GM10847 (cell line): Measurements from ENCODE around the gene ABHD4.

Experiments
- POLR2A ChIP-seq: IDR thresholded peaks from 2 replicates; pipeline ENCODE4 v1.6.1; 2011; ENCODE audit not compliant: insufficient read length; ENCODE audit errors: extremely low read depth

Gene ABHD4, protein sequence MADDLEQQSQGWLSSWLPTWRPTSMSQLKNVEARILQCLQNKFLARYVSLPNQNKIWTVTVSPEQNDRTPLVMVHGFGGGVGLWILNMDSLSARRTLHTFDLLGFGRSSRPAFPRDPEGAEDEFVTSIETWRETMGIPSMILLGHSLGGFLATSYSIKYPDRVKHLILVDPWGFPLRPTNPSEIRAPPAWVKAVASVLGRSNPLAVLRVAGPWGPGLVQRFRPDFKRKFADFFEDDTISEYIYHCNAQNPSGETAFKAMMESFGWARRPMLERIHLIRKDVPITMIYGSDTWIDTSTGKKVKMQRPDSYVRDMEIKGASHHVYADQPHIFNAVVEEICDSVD

DNA sequence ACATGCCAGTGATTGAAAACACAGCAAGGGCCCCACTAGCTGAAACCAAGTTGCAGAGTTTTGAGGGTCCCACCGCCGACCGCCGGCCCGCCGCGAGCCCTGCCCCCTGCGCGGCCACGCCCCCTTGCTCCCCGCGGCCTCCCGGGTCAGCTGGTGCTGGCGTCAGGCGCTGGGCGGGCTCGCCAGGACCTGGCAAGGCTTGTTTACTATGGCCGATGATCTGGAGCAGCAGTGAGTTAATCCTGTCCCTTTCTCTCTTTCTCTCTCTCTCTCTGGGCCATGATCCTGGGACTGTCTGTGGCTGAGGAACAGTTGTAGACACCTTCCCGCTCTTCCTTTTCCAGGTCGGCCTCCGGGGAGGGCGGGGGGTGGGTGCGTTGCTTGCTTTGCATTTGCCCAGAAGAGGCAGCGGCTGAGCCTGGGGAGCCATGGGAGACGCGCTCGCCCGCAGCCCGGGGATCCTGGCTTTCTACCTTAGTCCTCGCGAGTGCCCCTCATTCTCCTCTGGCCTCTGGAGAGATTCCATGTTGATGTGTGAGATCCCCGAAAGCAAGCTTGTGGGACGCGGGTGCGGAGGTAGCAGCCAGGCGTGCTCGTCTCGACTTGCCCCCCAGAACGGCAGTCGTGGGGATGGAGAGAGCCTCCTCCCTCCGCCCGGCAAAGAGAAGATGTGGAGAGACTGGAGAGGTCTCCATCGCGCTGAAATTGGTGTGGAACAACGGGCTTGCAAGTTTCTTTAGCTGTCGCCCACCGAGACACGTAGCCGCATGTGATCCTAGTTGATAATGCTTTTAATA, at the start of gene ABHD4:
ABHD4 (plus strand) TSS at position 202 of the 797 bp plus-strand sequence; CDS start at position 209, 7 bp downstream.
- peak; percentile 41 for TF ChIP-seq POLR2A

DNA sequence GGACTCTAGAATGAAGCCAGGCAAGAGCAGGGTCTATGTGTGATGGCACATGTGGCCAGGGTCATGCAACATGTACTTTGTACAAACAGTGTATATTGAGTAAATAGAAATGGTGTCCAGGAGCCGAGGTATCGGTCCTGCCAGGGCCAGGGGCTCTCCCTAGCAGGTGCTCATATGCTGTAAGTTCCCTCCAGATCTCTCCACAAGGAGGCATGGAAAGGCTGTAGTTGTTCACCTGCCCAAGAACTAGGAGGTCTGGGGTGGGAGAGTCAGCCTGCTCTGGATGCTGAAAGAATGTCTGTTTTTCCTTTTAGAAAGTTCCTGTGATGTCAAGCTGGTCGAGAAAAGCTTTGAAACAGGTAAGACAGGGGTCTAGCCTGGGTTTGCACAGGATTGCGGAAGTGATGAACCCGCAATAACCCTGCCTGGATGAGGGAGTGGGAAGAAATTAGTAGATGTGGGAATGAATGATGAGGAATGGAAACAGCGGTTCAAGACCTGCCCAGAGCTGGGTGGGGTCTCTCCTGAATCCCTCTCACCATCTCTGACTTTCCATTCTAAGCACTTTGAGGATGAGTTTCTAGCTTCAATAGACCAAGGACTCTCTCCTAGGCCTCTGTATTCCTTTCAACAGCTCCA, 48.7 kb upstream of the ABHD4 start:
- no peak for TF ChIP-seq POLR2A

DNA sequence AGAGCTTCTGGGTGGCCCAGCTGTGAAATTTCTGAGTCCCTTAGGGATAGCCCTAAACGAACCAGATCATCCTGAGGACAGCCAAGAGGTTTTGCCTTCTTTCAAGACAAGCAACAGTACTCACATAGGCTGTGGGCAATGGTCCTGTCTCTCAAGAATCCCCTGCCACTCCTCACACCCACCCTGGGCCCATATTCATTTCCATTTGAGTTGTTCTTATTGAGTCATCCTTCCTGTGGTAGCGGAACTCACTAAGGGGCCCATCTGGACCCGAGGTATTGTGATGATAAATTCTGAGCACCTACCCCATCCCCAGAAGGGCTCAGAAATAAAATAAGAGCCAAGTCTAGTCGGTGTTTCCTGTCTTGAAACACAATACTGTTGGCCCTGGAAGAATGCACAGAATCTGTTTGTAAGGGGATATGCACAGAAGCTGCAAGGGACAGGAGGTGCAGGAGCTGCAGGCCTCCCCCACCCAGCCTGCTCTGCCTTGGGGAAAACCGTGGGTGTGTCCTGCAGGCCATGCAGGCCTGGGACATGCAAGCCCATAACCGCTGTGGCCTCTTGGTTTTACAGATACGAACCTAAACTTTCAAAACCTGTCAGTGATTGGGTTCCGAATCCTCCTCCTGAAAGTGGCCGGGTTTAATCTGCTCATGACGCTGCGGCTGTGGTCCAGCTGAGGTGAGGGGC, 48.0 kb upstream of the ABHD4 start:
- peak; percentile 37 for TF ChIP-seq POLR2A

DNA sequence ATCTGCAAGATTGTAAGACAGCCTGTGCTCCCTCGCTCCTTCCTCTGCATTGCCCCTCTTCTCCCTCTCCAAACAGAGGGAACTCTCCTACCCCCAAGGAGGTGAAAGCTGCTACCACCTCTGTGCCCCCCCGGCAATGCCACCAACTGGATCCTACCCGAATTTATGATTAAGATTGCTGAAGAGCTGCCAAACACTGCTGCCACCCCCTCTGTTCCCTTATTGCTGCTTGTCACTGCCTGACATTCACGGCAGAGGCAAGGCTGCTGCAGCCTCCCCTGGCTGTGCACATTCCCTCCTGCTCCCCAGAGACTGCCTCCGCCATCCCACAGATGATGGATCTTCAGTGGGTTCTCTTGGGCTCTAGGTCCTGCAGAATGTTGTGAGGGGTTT, 46.5 kb upstream of the ABHD4 start:
- no peak for TF ChIP-seq POLR2A

DNA sequence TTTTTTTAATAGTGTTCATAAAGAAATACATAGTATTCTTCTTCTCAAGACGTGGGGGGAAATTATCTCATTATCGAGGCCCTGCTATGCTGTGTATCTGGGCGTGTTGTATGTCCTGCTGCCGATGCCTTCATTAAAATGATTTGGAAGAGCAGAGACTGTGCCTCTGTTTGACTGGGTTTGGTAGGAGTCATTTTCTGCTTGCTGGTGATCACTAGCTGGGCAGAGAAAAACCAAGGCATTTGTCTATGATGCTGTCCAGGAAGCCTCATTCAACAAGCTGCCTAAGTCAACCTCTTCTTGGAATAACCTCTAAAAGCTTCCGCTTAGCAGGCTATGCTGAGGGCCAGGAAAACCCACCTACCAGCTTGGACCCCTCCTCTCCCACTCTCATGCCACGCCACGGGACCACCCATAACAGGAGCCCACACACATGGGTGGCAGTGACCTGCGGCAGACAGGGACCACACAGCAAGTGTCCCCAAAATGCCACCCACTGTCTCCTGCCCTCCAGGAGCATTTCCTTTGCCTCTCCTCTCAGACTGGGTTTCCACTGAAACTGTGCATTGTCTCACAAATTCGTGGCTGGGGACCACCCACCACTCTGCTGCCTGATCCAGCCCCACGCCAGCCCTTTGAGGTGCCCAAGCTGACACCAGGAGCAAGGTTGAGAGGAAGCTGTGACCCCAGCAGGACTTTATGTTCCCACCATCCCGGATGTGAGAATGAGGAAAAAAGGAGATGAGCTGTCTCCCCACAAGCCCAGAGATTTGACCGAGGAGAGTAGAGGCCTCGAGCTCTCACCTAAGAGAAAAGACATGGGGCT, 45.9 kb upstream of the ABHD4 start:
- TF ChIP-seq POLR2A: no peak

DNA sequence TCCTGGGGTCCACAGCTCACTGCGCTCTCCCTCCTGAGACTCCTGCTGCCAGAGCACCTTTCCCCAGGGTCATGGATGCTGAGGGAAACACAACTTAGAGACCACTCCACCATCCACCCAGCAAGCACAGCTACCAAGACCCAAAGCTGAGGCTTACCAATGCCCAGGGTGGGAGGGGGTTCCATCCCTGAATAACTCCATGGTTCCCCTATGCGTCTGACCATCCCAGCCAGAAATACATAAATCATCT, 45.3 kb upstream of the ABHD4 start:
- TF ChIP-seq POLR2A: no peak

DNA sequence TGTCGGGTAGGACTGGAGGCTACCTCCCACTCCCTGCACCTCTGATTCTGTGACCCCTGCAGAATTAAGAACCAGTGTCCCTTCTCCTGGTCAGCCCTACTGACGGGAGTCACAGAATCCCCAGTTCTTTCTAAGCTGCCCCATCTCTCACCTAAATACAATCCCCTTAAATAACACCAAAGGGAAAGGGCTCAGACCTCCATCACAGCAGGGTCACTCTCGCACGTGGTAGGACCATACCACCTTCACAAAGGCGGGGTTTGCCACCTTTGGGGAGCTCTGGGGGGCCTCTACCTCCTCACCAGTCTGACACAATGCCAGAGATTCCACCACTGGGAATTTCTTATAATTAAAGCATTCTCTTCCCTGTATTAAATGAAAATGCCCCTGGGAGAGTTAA, 44.7 kb upstream of the ABHD4 start:
- TF ChIP-seq POLR2A: no peak

DNA sequence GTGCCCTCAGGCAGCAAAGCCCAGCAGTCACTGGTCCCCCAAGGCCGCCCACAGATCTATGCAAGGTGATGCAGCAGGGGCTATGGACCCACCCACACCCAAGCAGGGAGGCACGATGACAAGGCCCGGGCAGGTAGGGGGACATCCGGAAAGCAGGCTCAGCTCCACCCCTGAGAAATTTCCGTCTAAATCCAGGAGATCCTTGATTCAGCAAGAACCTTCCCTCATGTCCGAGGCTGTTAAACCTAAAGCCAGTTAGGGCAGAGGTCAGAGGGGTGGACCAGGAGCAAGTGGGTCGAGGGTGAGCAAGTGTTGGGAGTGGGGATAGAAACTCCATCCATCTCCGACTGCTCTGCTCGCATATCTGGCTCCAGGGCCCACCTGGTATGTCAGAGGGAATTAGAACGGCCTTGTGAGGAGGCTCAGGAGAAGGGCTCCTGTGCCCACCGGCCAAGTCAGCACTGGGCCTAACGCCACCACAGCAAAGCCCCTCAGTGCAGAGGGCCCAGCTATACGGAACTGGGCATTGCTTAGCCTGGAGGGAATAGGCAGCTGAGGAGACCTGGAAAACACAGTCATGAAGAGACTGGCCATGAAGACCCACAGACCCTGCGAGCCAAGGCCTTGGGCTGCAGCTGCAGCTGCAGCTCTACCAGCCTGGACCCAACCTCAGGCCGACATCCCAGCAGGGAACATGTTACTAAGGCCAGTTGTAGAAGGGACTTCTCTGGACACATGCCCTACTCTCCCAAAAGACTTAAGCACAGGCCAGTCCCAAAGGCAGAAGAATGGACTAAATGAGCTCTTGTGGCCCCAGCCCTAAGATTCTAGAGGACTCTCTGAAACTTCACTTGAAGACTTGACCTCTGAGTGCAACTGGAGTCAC, 43.4 kb upstream of the ABHD4 start:
- TF ChIP-seq POLR2A: no peak

DNA sequence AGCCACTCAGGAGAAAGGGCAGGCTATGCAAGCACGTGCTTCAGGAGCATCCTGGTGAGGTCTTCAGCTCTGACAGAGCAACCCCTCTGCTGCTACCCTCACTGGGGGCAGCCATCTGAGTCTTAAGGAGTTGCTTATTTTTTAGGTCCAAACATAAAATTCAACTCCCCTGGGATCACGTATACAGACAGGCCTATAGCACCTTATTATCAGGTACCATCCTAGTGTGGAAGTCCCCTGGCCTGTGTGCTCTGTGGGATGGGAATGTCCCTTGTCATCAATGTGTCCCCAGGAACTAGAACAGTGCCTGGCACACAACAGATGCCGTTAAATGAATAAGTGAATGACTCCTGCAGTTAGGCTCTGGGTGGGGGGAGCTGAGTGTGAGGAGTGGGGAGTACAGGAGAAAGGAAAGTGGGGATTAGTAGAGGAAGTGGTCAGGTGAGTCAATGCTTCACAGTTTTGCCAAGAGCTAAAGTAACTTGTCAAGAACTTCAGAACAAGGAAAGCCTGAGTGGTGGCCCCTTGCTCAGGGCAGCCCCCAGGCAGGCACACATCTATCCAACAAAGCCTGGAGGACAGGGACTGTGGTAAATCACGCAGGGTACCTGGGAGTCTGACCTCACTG, 42.6 kb upstream of the ABHD4 start:
- no peak for TF ChIP-seq POLR2A

DNA sequence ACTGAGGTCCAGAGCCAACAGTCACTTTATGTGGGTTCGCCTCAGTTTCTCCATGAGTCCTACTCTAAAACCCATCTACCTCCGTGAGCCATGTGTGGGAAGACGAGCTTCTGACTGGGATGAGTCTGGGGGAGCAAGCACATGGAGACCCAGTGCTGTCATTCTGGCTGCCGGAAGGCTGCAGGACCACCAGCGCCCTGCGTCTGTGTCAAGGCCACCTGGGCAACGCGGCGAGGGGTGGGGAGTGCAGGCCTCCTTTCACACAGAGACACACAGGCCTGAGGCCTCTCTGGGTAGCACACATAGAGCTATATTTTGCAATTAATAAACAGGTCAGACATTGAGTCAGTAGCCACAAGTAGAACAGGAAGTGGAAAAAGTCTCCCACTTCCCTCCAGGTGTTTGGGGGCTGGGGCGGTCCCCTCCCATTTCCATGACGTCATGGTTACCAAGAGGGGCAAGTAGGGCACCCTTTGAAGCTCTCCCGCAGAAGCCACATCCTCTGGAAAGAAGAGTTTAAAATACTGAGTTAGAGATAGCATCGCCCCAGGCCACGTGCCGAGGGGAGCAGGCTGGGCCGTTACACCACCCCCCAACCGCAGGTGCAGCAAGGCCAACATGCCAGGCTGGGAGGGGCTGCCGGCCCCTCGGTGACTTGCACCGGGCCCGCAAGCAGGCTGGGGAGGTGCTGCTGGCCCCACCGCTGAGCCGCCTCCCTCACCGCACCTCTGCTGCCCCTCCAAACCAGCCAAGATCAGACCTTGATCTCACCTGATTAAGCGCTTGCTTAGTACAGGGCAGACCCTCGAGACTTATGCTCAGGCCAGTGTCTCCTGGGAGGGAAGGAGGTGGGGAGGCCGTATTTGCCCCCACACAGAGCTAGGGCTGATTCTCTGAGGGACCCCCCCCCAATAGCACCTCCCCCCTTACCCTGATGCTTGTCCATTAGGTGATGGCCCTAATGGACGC, 41.8 kb upstream of the ABHD4 start:
- peak; percentile 53 for TF ChIP-seq POLR2A

DNA sequence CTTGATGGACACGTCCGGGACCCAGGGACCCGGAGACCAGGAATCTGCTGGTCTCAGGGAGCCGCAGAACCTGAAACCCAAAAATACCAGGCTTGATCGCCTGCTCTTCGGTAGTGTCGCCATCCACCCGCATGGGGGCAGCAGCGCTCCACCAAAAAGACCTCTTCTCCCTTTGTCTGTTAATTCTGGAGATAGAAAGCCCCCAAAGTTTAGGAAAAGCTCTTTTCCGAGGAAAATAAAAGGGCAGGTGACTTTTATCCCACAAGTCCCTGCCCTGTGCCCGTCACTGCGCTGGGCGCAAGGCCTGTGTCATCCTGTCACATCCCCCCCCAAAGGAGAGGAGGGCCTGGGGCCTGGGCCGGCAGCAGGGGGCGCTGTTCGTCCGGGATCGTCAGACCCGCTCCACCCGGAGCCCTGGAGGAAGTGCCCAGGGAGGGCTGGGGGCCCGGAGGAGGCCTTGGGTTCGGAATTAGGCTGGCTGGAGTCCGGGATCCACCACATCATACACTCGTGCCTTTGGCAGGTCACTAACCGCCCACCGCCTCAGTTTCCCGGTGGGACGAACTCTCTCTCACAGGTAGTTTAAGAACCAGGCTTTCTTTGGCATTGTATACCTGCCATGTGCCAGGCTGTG, 41.0 kb upstream of the ABHD4 start:
- no peak for TF ChIP-seq POLR2A

DNA sequence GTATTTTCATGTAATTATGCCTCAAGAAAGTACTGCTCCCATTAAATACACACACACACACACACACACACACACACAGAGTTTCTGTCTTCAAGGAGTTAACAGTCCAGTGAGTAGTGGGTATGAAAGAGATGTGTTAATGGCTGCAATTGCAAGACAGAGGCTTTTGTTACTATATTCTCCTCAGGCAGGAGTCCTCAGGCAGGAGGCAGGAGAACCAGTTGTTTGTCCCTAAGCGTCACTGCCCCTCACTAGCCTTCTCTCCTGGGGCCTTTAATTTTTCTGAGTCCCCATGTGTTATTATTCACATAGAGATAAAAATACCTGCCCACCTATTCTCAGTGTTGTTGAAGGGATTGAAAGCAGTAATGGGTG, 40.3 kb upstream of the ABHD4 start:
- no peak for TF ChIP-seq POLR2A
